Mesothelial cell of epicardium (in vitro differentiated cells): ENCODE results near the gene PAPSS1. TPM values are rescaled to one million over a fixed set of nuclear protein-coding genes. Genes with fewer than 3 reads are reported as not detected.
A peak's percentile ranks its signal among the peaks of the same experiment; 100 is the strongest.

Experiments
- DNase-seq, 2 experiments: peaks; one replicate each; pipeline ENCODE4 v3.0.0; 2021; ENCODE audit warnings: low spot score in 2 of 2; ENCODE audit not compliant: unreplicated experiment in 2 of 2
- H3K27ac Mint-ChIP-seq: 2 replicates; pipeline ENCODE4 v1.8.0; 2021; ENCODE audit warnings: mixed read lengths
- H3K27me3 Mint-ChIP-seq: 2 replicates; pipeline ENCODE4 v1.8.0; 2021; ENCODE audit warnings: low read depth, mixed read lengths
- H3K36me3 Mint-ChIP-seq: 2 replicates; pipeline ENCODE4 v1.8.0; 2021; ENCODE audit warnings: mixed read lengths
- H3K4me1 Mint-ChIP-seq: 2 replicates; pipeline ENCODE4 v1.8.0; 2021; ENCODE audit warnings: mixed read lengths
- H3K4me3 Mint-ChIP-seq: 2 replicates; pipeline ENCODE4 v1.8.0; 2021; ENCODE audit warnings: mild to moderate bottlenecking, moderate library complexity, mixed read lengths
- H3K9me3 Mint-ChIP-seq: 2 replicates; pipeline ENCODE4 v1.8.0; 2021; ENCODE audit warnings: mixed read lengths
- CTCF ChIP-seq: fragments of 200-600 bp; sonication (generic); IDR thresholded peaks from one replicate; pipeline ENCODE4 v1.5.0; 2021; ENCODE audit warnings: antibody characterized with exemption; ENCODE audit not compliant: unreplicated experiment
- total RNA-seq: library from RNA; stranded (reverse); gene quantifications from 3 replicates; pipeline ENCODE4 v1.2.1, GENCODE V29; 2021

The PAPSS1 gene
- total RNA-seq, 1 donor from 2014 or later, result 76.1 TPM

GRCh38 chr4:107712236-107712635 is 7.8 kb downstream of the PAPSS1 start:
- Mint-ChIP-seq H3K27ac (no peak overlapping the region), H3K36me3 (peaks cover 22% of the 10 kb centered on the region), H3K4me1 (peaks cover 33% of the 10 kb centered on the region), H3K4me3 (no peak overlapping the region), H3K9me3 (peaks cover 14% of the 10 kb centered on the region), H3K27me3 (no peaks in the 10 kb centered on the region)
- TF ChIP-seq CTCF, result no peak
- DNase-seq, result no peak

GRCh38 chr4:107711831-107712230 is 8.2 kb downstream of the PAPSS1 start:
- peaks cover 33% of the 10 kb centered on the region for H3K4me1 Mint-ChIP-seq
- peaks cover 14% of the 10 kb centered on the region for H3K9me3 Mint-ChIP-seq
- H3K27ac Mint-ChIP-seq, result no peak overlapping the region
- H3K36me3 Mint-ChIP-seq, result peaks cover 22% of the 10 kb centered on the region
- no peak overlapping the region for H3K4me3 Mint-ChIP-seq
- DNase-seq, result no peak
- H3K27me3 Mint-ChIP-seq, result no peaks in the 10 kb centered on the region
- no peak for TF ChIP-seq CTCF

- Mint-ChIP-seq H3K4me1 (peaks cover 33% of the 10 kb centered on the region), H3K27ac (no peak overlapping the region), H3K9me3 (peaks cover 19% of the 10 kb centered on the region), H3K36me3 (peaks cover 31% of the 10 kb centered on the region), H3K4me3 (no peak overlapping the region), H3K27me3 (no peaks in the 10 kb centered on the region)
- DNase-seq, result no peak
- TF ChIP-seq CTCF, result no peak
Measured at GRCh38 chr4:107710493-107711459, 9.3 kb downstream of the PAPSS1 start.

GRCh38 chr4:107709916-107710315 is 10.1 kb downstream of the PAPSS1 start:
- H3K4me1 Mint-ChIP-seq, result peaks cover 33% of the 10 kb centered on the region
- no peaks in the 10 kb centered on the region for H3K27me3 Mint-ChIP-seq
- peak overlapping the region; percentile 78 for H3K27ac Mint-ChIP-seq
- no peak for TF ChIP-seq CTCF
- no peak overlapping the region for H3K4me3 Mint-ChIP-seq
- peaks cover 28% of the 10 kb centered on the region for H3K9me3 Mint-ChIP-seq
- peaks cover 39% of the 10 kb centered on the region for H3K36me3 Mint-ChIP-seq
- no peak for DNase-seq

GRCh38 chr4:107708225-107708624 is 11.8 kb downstream of the PAPSS1 start:
- peak overlapping the region; percentile 18 for H3K27ac Mint-ChIP-seq
- peaks cover 42% of the 10 kb centered on the region for H3K9me3 Mint-ChIP-seq
- DNase-seq, result no peak
- H3K36me3 Mint-ChIP-seq, result peaks cover 47% of the 10 kb centered on the region
- TF ChIP-seq CTCF, result no peak
- no peaks in the 10 kb centered on the region for H3K27me3 Mint-ChIP-seq
- no peak overlapping the region for H3K4me3 Mint-ChIP-seq
- H3K4me1 Mint-ChIP-seq, result peaks cover 23% of the 10 kb centered on the region
